Measurements from ENCODE around the gene KLHL35.

DNA sequence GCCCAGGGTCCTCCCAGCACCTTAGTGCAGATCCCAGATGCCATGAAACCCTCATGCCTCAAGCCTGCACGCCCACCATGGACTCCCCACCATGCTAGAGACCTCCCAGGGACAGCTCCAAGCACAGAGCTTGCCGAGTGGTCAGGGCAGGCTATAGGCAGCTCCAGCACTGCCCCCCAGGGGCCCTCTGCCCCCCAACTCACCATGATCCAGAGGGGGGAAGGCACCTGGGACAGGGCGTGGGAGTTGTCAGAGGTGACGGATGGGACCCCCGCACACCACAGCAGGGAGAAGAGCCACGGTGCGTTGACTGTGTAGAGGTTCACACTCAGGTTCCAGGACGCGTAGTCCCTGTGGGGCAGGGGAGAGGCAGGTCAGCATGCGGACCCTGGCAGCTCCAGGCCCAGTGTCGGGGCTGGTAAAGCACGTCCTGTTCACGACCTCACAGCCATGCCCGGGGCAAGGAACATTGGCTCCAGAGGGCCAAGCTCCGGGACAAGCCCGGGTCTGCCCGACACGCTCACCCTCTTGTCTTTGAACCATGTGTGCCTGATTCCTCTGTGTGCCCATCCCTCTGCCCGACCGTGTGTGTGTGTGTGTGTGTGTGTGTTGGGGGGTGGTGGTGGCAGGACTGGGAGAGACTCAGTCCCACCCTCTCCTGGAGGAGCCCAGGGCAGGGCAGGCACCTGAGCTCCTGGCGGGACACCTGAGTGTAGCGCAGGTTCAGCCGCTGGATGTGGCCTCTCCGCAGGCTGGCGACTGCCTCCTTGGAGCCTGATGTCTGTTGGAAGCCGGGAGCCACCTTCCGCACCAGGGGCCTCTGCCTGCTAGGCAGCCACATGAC lies 8.2 kb upstream of the KLHL35 start:
- no peak for TF ChIP-seq SUZ12 (IDR thresholded peaks at IDR 0.05; ENCODE audit: extremely low read depth, insufficient read depth, insufficient read length)
- no peak for TF ChIP-seq ZNF274 (IDR thresholded peaks at IDR 0.05; ENCODE audit: low read depth, low read length)
- no peak for TF ChIP-seq YY1 (IDR thresholded peaks at IDR 0.05; ENCODE audit: insufficient read depth, insufficient read length)

All from NT2/D1 (cell line).